H9 (cell line): ENCODE results near the gene NHS. TPM values are rescaled to one million over a fixed set of nuclear protein-coding genes. Genes with fewer than 3 reads are reported as not detected.

Experiments used
- DNase-seq: peaks from one replicate; pipeline ENCODE4 v3.0.0-alpha.2; 2017
- H2AFZ ChIP-seq: one replicate; pipeline ENCODE4 v1.6.1; 2013; ENCODE audit warnings: mild to moderate bottlenecking, low read length, control low read depth, moderate library complexity
- H2AK5ac ChIP-seq: 2 replicates; pipeline ENCODE4 v1.6.1; 2013; ENCODE audit warnings: low read length, control low read depth, mixed read lengths; ENCODE audit not compliant: insufficient read length
- H2BK120ac ChIP-seq: one replicate; pipeline ENCODE4 v1.6.1; 2013; ENCODE audit warnings: low read depth, mild to moderate bottlenecking, low read length, control low read depth, inconsistent platforms; ENCODE audit not compliant: poor library complexity, severe bottlenecking
- H2BK12ac ChIP-seq: 2 replicates; pipeline ENCODE4 v1.6.1; 2013; ENCODE audit warnings: low read length, control low read depth, mixed read lengths, low read depth; ENCODE audit not compliant: insufficient read length
- H2BK15ac ChIP-seq: 2 replicates; pipeline ENCODE4 v1.6.1; 2013; ENCODE audit warnings: low read depth, low read length, control low read depth
- H2BK20ac ChIP-seq: one replicate; pipeline ENCODE4 v1.6.1; 2013; ENCODE audit warnings: low read depth, mild to moderate bottlenecking, low read length, control low read depth, inconsistent platforms; ENCODE audit not compliant: poor library complexity, severe bottlenecking
- H2BK5ac ChIP-seq: 2 replicates; pipeline ENCODE4 v1.6.1; 2013; ENCODE audit warnings: low read length, control low read depth, mixed read lengths; ENCODE audit not compliant: insufficient read length
- H3K14ac ChIP-seq: 2 replicates; pipeline ENCODE4 v1.6.1; 2013; ENCODE audit warnings: low read length, control low read depth; ENCODE audit not compliant: insufficient read depth
- H3K18ac ChIP-seq: 2 replicates; pipeline ENCODE4 v1.6.1; 2013; ENCODE audit warnings: low read depth, mild to moderate bottlenecking, mixed read lengths, low read length, control low read depth; ENCODE audit not compliant: insufficient read length
- H3K23ac ChIP-seq: 2 replicates; pipeline ENCODE4 v1.6.1; 2013; ENCODE audit warnings: low read length, control low read depth, mixed read lengths, low read depth; ENCODE audit not compliant: insufficient read length
- H3K23me2 ChIP-seq: 2 replicates; pipeline ENCODE4 v1.6.1; 2013; ENCODE audit warnings: low read depth, mild to moderate bottlenecking, mixed read lengths, low read length, control low read depth; ENCODE audit not compliant: insufficient read length, poor library complexity, severe bottlenecking
- H3K27ac ChIP-seq: 2 replicates; pipeline ENCODE4 v1.5.1; 2013; ENCODE audit warnings: low read length, control low read depth, mixed read lengths, low read depth; ENCODE audit not compliant: insufficient read length
- H3K27me3 ChIP-seq: 2 replicates; pipeline ENCODE4 v1.6.1; 2013; ENCODE audit warnings: low read length, control low read depth, inconsistent platforms; ENCODE audit not compliant: insufficient read depth
- H3K4ac ChIP-seq: 2 replicates; pipeline ENCODE4 v1.6.1; 2013; ENCODE audit warnings: low read depth, mild to moderate bottlenecking, control low read depth, inconsistent platforms, low read length, moderate library complexity
- H3K4me1 ChIP-seq: 2 replicates; pipeline ENCODE4 v1.6.1; 2013; ENCODE audit warnings: low read length, control low read depth, inconsistent platforms; ENCODE audit not compliant: insufficient read depth
- H3K4me2 ChIP-seq: 2 replicates; pipeline ENCODE4 v1.6.1; 2013; ENCODE audit warnings: low read length, control low read depth, mixed read lengths; ENCODE audit not compliant: insufficient read length, insufficient read depth
- H3K56ac ChIP-seq: 2 replicates; pipeline ENCODE4 v1.6.1; 2013; ENCODE audit warnings: low read depth, mild to moderate bottlenecking, mixed read lengths, low read length, control low read depth; ENCODE audit not compliant: insufficient read length
- H3K79me1 ChIP-seq: 2 replicates; pipeline ENCODE4 v1.6.1; 2013; ENCODE audit warnings: low read depth, mild to moderate bottlenecking, moderate library complexity, low read length, control low read depth, inconsistent platforms; ENCODE audit not compliant: insufficient read depth, poor library complexity, severe bottlenecking
- H3K79me2 ChIP-seq: 2 replicates; pipeline ENCODE4 v1.6.1; 2013; ENCODE audit warnings: low read length, control low read depth, inconsistent platforms; ENCODE audit not compliant: insufficient read depth
- H3K9ac ChIP-seq: 2 replicates; pipeline ENCODE4 v1.6.1; 2013; ENCODE audit warnings: low read length, control low read depth, mixed read lengths; ENCODE audit not compliant: insufficient read length; ENCODE audit errors: extremely low read depth
- H3K9me3 ChIP-seq: one replicate; pipeline ENCODE4 v1.6.1; 2013; ENCODE audit warnings: low read depth, low read length, inconsistent platforms; ENCODE audit not compliant: control insufficient read depth
- H3T11ph ChIP-seq: one replicate; pipeline ENCODE4 v1.6.1; 2013; ENCODE audit warnings: mild to moderate bottlenecking, low read length, control low read depth, inconsistent platforms
- H4K20me1 ChIP-seq: one replicate; pipeline ENCODE4 v1.6.1; 2013; ENCODE audit not compliant: control insufficient read depth, insufficient read length, insufficient read depth
- H4K5ac ChIP-seq: 2 replicates; pipeline ENCODE4 v1.6.1; 2013; ENCODE audit warnings: low read depth, mild to moderate bottlenecking, mixed read lengths, low read length, control low read depth; ENCODE audit not compliant: insufficient read length
- H4K8ac ChIP-seq: replicated peaks from 2 replicates; pipeline ENCODE4 v1.6.1; 2013; ENCODE audit warnings: low read length, control low read depth, mixed read lengths, low read depth; ENCODE audit not compliant: insufficient read length
- H4K91ac ChIP-seq: 2 replicates; pipeline ENCODE4 v1.6.1; 2013; ENCODE audit warnings: low read depth, mild to moderate bottlenecking, moderate library complexity, mixed read lengths, low read length, control low read depth; ENCODE audit not compliant: insufficient read length
- H3K27ac Mint-ChIP-seq, 3 experiments: 2 replicates in 2 of 3; 3 replicates in 1 of 3; pipeline ENCODE4 v1.8.0; 2020 to 2021; ENCODE audit warnings: mixed read lengths in 3 of 3, mild to moderate bottlenecking in 1 of 3, moderate library complexity in 1 of 3
- H3K27me3 Mint-ChIP-seq: 2 replicates; pipeline ENCODE4 v1.8.0; 2021; ENCODE audit warnings: low read depth, mild to moderate bottlenecking, moderate library complexity, mixed read lengths
- H3K36me3 Mint-ChIP-seq, 3 experiments: 2 replicates in 2 of 3; 3 replicates in 1 of 3; pipeline ENCODE4 v1.8.0; 2020 to 2021; ENCODE audit warnings: low read depth in 3 of 3, mixed read lengths in 3 of 3; ENCODE audit not compliant: insufficient read depth in 1 of 3
- H3K4me1 Mint-ChIP-seq, 2 experiments: 2 replicates each; pipeline ENCODE4 v1.8.0; 2020; ENCODE audit warnings: mixed read lengths in 2 of 2
- H3K4me3 Mint-ChIP-seq, 2 experiments: 2 replicates in 1 of 2; 3 replicates in 1 of 2; pipeline ENCODE4 v1.8.0; 2020 to 2021; ENCODE audit warnings: mild to moderate bottlenecking in 2 of 2, mixed read lengths in 2 of 2, moderate library complexity in 1 of 2
- H3K9me3 Mint-ChIP-seq, 2 experiments: 2 replicates in 1 of 2; 3 replicates in 1 of 2; pipeline ENCODE4 v1.8.0; 2020; ENCODE audit warnings: mild to moderate bottlenecking in 2 of 2, mixed read lengths in 2 of 2, moderate library complexity in 1 of 2
- CTCF ChIP-seq: fragments of 200-600 bp; sonication (generic); conservative IDR thresholded peaks from 3 replicates; pipeline ENCODE4 v1.8.0; 2021; ENCODE audit warnings: antibody characterized with exemption, mild to moderate bottlenecking
- WGBS: extraction: QIAGEN DNeasy Blood & Tissue Kit; methylation state at CpG from one replicate; pipeline ENCODE4 v1.1.7; 2013; ENCODE audit warnings: missing lambda C conversion rate, low lambda C conversion rate, mixed read lengths; ENCODE audit not compliant: insufficient read length; ENCODE audit errors: extremely low coverage; 5-methylcytosine and 5-hydroxymethylcytosine counted together
- total RNA-seq: library from RNA; stranded (reverse); gene quantifications from 2 replicates; pipeline ENCODE4 v1.2.1, GENCODE V29; 2021

Gene NHS
- total RNA-seq, 1 experiment from 2014 or later: 8.7 TPM

- Histone ChIP-seq H4K20me1 (no peaks in the 10 kb centered on the region), H2BK120ac (no peak overlapping the region), H4K8ac (no peak overlapping the region), H3K9me3 (no peaks in the 10 kb centered on the region), H3K27me3 (peaks cover 3% of the 10 kb centered on the region), H3K56ac (no peak overlapping the region), H3K18ac (no peak overlapping the region), H2BK20ac (no peak overlapping the region), H3K4me2 (no peak overlapping the region), H2AK5ac (no peak overlapping the region), H2BK12ac (no peak overlapping the region), H2AFZ (no peak overlapping the region), H3K14ac (no peak overlapping the region), H3K9ac (no peak overlapping the region), H3T11ph (no peak overlapping the region), H4K91ac (no peak overlapping the region), H3K79me2 (no peaks in the 10 kb centered on the region), H2BK15ac (no peak overlapping the region), H3K79me1 (no peaks in the 10 kb centered on the region), H4K5ac (no peak overlapping the region), H3K4me1 (peaks cover 6% of the 10 kb centered on the region; the same call in 1 of the 2 replicates), H3K4ac (no peak overlapping the region), H2BK5ac (no peak overlapping the region), H3K23me2 (no peaks in the 10 kb centered on the region), H3K27ac (no peak overlapping the region), H3K23ac (no peak overlapping the region)
- no CpG with 5 or more reads among the region's 7 CpGs for WGBS
- H3K4me3 Mint-ChIP-seq: no peak overlapping the region
- no peak overlapping the region; a peak in 1 of 7 replicates for H3K27ac Mint-ChIP-seq
- peaks cover 0 to 2% (median 0%) of the 10 kb centered on the region in 3 experiments; a peak in 1 of 7 replicates for H3K36me3 Mint-ChIP-seq
- H3K27me3 Mint-ChIP-seq: peaks cover 15% of the 10 kb centered on the region
- no peak for DNase-seq
- TF ChIP-seq CTCF: no peak
- H3K4me1 Mint-ChIP-seq: peaks cover 30 to 33% of the 10 kb centered on the region in 2 experiments
- H3K9me3 Mint-ChIP-seq: no peaks in the 10 kb centered on the region; a peak in 1 of 5 replicates
Observed at GRCh38 chrX:17597327-17597726, 222.3 kb downstream of the NHS start.
